Measurements from ENCODE around the gene MICAL2. TPM values are rescaled to one million over a fixed set of nuclear protein-coding genes. Genes with fewer than 3 reads are reported as not detected.

Gene MICAL2
- total RNA-seq, 4 donors from 2014 or later, result 24.7 to 53.7 (median 37.0) TPM

GRCh38 chr11:12249590-12250260 lies 139.3 kb downstream of the MICAL2 start:
- intact Hi-C loops (cut with DNase I; ENCODE audit: low total_unique reads) (no loop called here), in situ Hi-C loops (cut with MboI; ENCODE audit: low sequenced_read_pairs in 4 of 4) (loop anchor here in 2 of 4 donors (25.0 kb wide), 1 partner anchor 437 kb away; no protein-coding TSS in a partner anchor)
- ATAC-seq (no peak), DNase-seq (no peak)
- no peak overlapping the region for H3K4me3 ChIP-seq
- peaks cover 5 to 10% of the 10 kb centered on the region in 2 donors for H3K4me1 ChIP-seq
- no peak for TF ChIP-seq CTCF (IDR thresholded peaks at IDR 0.05 in 4 of 5, conservative IDR thresholded peaks at IDR 0.05 in 1 of 5)
- TF ChIP-seq POLR2A (IDR thresholded peaks at IDR 0.05), result no peak
- no peak overlapping the region for H3K27ac ChIP-seq
- H3K27me3 ChIP-seq, result no peaks in the 10 kb centered on the region
- peaks cover 0 to 4% of the 10 kb centered on the region in 2 donors for H3K36me3 ChIP-seq
- no peaks in the 10 kb centered on the region for H3K9me3 ChIP-seq

GRCh38 chr11:12251666-12252560 lies 141.5 kb downstream of the MICAL2 start:
- intact Hi-C loops (cut with DNase I; ENCODE audit: low total_unique reads) (no loop called here), in situ Hi-C loops (cut with MboI; ENCODE audit: low sequenced_read_pairs in 4 of 4) (loop anchor here in 2 of 4 donors (25.0 kb wide), 1 partner anchor 440 kb away; no protein-coding TSS in a partner anchor)
- no peak for ATAC-seq
- Histone ChIP-seq H3K36me3 (peaks cover 0 to 5% of the 10 kb centered on the region in 2 donors), H3K27me3 (no peaks in the 10 kb centered on the region), H3K4me3 (no peak overlapping the region), H3K27ac (no peak overlapping the region), H3K4me1 (peaks cover 0 to 7% of the 10 kb centered on the region in 2 donors), H3K9me3 (no peaks in the 10 kb centered on the region)
- TF ChIP-seq POLR2A (IDR thresholded peaks at IDR 0.05) (no peak), CTCF (IDR thresholded peaks at IDR 0.05 in 4 of 5, conservative IDR thresholded peaks at IDR 0.05 in 1 of 5) (no peak)
- no peak for DNase-seq

- Histone ChIP-seq H3K4me3 (no peak overlapping the region), H3K4me1 (no peaks in the 10 kb centered on the region), H3K27ac (no peak overlapping the region), H3K9me3 (no peaks in the 10 kb centered on the region), H3K36me3 (peaks cover 0 to 19% of the 10 kb centered on the region in 2 donors), H3K27me3 (no peaks in the 10 kb centered on the region)
- in situ Hi-C loops (cut with MboI; ENCODE audit: low sequenced_read_pairs in 4 of 4) (loop anchor here in 2 of 4 donors (25.0 kb wide), 1 partner anchor 442 kb away; no protein-coding TSS in a partner anchor), intact Hi-C loops (cut with DNase I; ENCODE audit: low total_unique reads) (no loop called here)
- ATAC-seq (no peak), DNase-seq (no peak)
- no peak for TF ChIP-seq CTCF (IDR thresholded peaks at IDR 0.05 in 4 of 5, conservative IDR thresholded peaks at IDR 0.05 in 1 of 5)
- no peak for TF ChIP-seq POLR2A (IDR thresholded peaks at IDR 0.05)
Measured at GRCh38 chr11:12253843-12254281, 143.5 kb downstream of the MICAL2 start.

GRCh38 chr11:12258451-12258850 lies 148.1 kb downstream of the MICAL2 start:
- TF ChIP-seq POLR2A (IDR thresholded peaks at IDR 0.05) (no peak), CTCF (IDR thresholded peaks at IDR 0.05 in 4 of 5, conservative IDR thresholded peaks at IDR 0.05 in 1 of 5) (no peak)
- in situ Hi-C loops (cut with MboI; ENCODE audit: low sequenced_read_pairs in 4 of 4), result loop anchor here in 2 of 4 donors (25.0 kb wide), 1 partner anchor 446 kb away; no protein-coding TSS in a partner anchor
- Histone ChIP-seq H3K4me3 (no peak overlapping the region), H3K36me3 (peaks cover 0 to 45% of the 10 kb centered on the region in 2 donors), H3K27me3 (no peaks in the 10 kb centered on the region), H3K27ac (no peak overlapping the region), H3K9me3 (no peaks in the 10 kb centered on the region), H3K4me1 (peaks cover 0 to 4% of the 10 kb centered on the region in 2 donors)
- no peak for ATAC-seq
- no peak for DNase-seq
- intact Hi-C loops (cut with DNase I; ENCODE audit: low total_unique reads), result no loop called here

Data from gastrocnemius medialis (tissue), 4 donors.